ENCODE measurements around the gene SH3PXD2B. TPM values are rescaled to one million over a fixed set of nuclear protein-coding genes. Genes with fewer than 3 reads are reported as not detected.

SH3PXD2B gene
- total RNA-seq (2014; rRNA removed; shearing (Covaris generic)): 7.7 and 9.4 TPM in 2 replicates

- DNase-seq (ENCODE audit: low spot score): no peak
These were observed at the start of gene SH3PXD2B for GRCh38 chr5:172454358-172455086. TSS of gene SH3PXD2B (minus strand) at chr5:172454525. CDS start at chr5:172454352, 173 bp downstream.

GRCh38 chr5:172502969-172503368 lies 48.6 kb upstream of the SH3PXD2B start:
- DNase-seq (ENCODE audit: low spot score): no peak

GRCh38 chr5:172502410-172502809 lies 48.1 kb upstream of the SH3PXD2B start:
- no peak for DNase-seq (ENCODE audit: low spot score)

GRCh38 chr5:172501708-172502320 lies 47.5 kb upstream of the SH3PXD2B start:
- no peak for DNase-seq (ENCODE audit: low spot score)

- DNase-seq (ENCODE audit: low spot score): no peak
These were observed 45.0 kb upstream of the SH3PXD2B start for GRCh38 chr5:172499287-172499686.

GRCh38 chr5:172498431-172499129 lies 44.3 kb upstream of the SH3PXD2B start:
- no peak for DNase-seq (ENCODE audit: low spot score)

DNA sequence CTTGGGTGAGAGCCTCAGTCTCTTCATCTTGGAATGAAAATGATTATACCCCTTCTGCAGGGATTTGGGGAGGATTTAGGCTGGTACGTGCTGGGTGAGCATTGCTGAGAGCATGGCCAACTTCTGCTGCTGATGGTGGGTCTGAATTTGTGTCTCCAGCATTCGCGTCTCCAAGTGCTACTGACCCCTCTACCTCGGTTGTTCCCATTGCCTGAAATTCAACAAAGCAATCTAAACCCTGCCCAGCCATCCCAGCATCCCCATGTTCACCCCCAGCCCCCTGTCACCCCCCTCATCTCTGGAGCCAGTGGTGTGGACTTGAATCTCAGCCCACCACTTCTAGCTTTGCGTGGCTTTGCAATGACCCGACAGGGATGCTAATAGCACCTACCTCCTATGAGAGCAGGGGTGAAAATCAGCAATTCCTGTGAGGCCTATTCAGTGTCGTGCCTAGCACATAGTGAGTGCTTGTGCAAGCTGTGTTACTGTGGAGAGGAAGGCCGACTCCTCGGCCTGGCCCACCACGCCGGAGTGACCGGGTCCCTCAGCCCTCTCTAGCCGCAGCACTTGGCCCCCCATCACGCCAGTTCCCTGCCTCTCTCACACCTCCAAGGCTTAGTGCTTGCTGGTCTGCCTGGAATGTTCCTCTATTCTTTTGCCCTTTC lies 43.4 kb upstream of the SH3PXD2B start:
- DNase-seq (ENCODE audit: low spot score): no peak

DNA sequence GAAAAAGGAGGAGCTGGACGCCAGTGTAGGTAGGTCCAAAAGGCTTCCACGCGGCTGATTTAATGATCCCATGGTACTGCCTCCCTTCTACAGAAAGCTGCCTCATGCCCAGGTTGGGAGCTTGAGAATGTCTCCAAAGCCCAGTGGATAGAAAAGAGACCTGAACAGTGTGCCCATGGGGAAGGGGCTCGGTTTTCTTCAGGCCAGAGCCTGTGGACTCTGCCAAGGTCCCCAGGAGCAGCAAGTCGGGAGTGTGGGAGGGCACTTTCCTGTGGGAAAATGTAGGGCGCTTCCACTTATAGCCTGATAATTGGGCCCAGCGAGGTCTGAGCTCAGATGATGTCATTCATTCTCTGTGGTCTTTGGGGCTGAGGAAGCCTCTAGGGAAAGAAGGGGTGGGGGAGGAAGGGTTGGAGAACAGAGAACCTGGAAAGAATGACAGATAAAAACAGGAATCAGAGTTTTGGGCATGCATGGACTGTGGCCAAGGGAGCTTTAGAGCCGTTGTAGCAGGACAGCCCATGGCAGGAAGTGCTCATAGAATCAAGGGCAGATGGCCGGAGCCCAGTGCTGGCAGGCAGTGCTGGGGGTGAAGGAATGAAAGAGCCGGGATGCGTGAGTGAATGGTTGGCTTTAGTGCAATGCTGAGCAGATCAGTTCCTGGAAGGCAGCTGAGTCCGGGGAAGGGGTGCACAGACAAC lies 42.5 kb upstream of the SH3PXD2B start:
- peak; percentile 67 for DNase-seq (ENCODE audit: low spot score)

DNA sequence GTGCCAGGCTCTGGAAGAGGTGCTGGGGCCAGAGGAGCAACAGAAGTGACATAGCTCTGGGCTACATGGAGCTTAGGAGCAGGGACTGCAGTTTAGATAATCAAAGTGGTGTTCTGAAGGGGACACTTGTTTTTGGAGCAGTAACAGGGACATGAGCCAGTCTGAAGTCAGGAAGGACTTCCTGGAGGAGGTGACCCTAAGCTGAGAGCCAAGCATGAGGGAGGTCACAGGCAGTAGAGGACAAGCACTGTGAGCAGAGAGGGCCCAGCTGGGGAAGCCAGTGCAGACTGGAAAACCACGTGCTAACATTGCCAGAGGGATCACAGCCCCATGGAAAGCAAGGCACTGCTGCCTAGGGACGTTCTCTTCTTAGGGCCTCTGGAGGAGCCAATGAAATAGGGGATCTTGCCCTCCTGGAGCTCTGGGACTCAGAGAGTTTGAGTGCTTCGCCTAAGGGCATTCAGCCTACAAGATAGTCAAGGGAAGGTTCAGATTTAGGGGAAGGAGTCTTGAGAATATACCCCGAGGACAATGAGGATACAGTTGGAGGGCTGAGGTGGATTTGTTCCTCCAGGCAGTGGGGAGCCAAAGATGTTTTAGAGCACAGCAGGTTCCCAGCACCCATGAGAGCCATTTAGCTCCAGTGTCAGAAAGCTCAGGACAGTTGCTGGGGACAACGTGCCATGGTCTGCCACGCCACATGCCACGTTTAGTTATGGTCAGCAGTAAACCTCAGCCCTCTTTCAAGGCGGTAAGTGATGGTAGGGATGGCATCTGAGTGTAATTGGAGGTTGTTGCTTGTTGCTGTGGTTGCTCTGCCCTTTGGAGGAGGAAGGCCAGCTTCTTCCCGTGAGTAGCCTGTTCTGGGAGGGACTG lies 40.5 kb upstream of the SH3PXD2B start:
- DNase-seq (ENCODE audit: low spot score): no peak

GRCh38 chr5:172493906-172494305 lies 39.6 kb upstream of the SH3PXD2B start:
- DNase-seq (ENCODE audit: low spot score): no peak

- DNase-seq (ENCODE audit: low spot score): no peak
These were observed 39.1 kb upstream of the SH3PXD2B start for GRCh38 chr5:172493461-172493860.

GRCh38 chr5:172493002-172493401 lies 38.7 kb upstream of the SH3PXD2B start:
- no peak for DNase-seq (ENCODE audit: low spot score)

DNA sequence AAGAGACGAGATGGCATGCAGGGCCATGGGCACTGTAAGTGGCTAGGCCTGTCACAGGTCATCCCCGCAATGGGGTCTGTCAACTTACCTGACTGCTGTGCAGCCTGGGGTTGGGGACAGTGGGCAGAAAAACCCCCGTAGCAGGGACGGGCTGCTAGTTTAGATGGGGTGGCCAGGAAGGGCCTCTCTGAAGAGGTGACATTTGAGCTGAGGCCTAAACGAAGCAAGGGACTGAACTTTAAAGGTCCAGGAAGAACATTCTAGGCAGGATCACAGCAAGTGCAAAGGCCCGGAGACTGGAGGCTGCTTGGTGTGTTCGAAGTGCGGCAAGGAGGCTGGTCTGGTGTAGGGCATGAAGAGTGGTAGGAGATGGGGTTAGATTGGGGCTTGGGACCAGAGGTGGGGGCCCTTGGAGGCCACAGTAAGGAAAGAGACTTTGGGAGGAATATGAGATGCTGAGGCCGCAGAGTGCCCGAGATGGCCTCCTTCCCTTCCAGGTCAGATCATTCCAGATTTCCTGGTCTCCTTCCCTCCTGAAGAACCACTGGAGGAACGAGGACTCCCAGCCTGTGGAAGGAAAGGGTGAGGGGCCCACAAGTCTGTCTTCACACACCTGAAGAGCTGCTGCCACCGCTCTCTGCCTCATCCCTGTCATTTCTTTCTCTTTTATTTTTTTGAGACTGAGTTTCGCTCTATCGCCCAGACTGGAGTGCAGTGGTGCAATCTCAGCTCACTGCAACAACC lies 37.9 kb upstream of the SH3PXD2B start:
- no peak for DNase-seq (ENCODE audit: low spot score)

DNA sequence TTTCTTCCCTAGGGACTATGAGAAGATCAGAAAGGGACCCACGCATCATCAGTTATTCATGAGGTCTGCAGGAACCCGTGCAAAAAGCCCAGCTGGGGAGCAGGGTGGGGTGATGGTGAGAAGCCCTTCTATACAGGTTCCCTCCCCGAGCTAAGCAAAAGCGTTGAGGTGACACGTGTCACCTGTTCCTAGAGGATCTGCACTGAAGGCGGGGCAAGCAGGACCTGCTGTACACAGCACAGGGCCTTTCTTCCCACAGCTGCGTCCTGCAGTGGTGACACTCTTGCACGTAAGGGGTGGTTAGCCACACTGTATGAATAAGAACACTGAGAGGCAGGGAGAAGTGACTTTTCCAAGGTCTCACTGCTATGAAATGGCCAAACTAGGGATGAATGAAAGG lies 37.2 kb upstream of the SH3PXD2B start:
- DNase-seq (ENCODE audit: low spot score): no peak

- DNase-seq (ENCODE audit: low spot score): no peak
These were observed 36.5 kb upstream of the SH3PXD2B start for GRCh38 chr5:172490514-172491461.

GRCh38 chr5:172488221-172488620 lies 33.9 kb upstream of the SH3PXD2B start:
- no peak for DNase-seq (ENCODE audit: low spot score)

- no peak for DNase-seq (ENCODE audit: low spot score)
These were observed 33.3 kb upstream of the SH3PXD2B start for GRCh38 chr5:172487671-172488070.

- no peak for DNase-seq (ENCODE audit: low spot score)
These were observed 32.6 kb upstream of the SH3PXD2B start for GRCh38 chr5:172486912-172487311.

DNA sequence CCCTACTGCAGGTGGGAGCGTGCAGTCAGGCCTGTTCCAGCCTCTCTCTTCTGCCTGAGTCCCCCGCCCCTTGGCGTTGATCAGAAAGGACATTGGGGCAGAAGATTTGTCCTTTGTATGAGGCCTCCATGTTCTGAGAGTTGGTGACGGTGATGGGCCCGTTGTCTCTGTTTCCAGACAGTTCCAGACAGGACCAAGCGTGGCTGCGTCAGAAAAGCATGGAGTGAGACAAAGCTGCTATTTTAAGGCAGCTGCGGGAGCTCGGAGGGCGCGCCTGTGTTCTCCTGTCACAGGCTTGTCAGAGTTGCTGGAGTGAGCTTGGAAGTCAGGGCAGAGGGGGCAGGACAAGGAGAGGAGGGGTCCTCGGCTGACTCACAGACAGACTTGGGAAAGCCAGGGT lies 32.1 kb upstream of the SH3PXD2B start:
- DNase-seq (ENCODE audit: low spot score): no peak
